Stomach (tissue), 9 donors: ENCODE results near the gene RPS6KC1. TPM values are rescaled to one million over a fixed set of nuclear protein-coding genes. Genes with fewer than 3 reads are reported as not detected.
"Not testable (repeated sequence)": the region's sequence is repeated elsewhere in the genome, so short reads cannot be mapped to it uniquely, and the experiment has no call there.

Experiments used
- DNase-seq, 2 donors: peaks; one replicate each; pipeline versions ENCODE4 v3.0.0 to v3.0.0-alpha.2; 2013 to 2019
- H3K27ac ChIP-seq, 5 donors: fragments of 200-600 bp in 4 of 5; sonication (generic) in 4 of 5; one replicate each; pipeline ENCODE4 v1.5.1; 2013 to 2019; ENCODE audit warnings: mild to moderate bottlenecking in 1 of 5, moderate library complexity in 1 of 5
- H3K27me3 ChIP-seq, 3 donors: fragments of 200-600 bp; sonication (generic); one replicate each; pipeline ENCODE4 v1.5.1; 2017 to 2019; ENCODE audit warnings: mixed run types in 1 of 3
- H3K36me3 ChIP-seq, 4 donors: fragments of 200-600 bp; sonication (generic); 1 replicate in 3 of 4; 2 replicates in 1 of 4; pipeline ENCODE4 v1.5.1; 2016 to 2019
- H3K4me1 ChIP-seq, 4 donors: fragments of 200-600 bp; sonication (generic); one replicate each; pipeline ENCODE4 v1.5.1; 2016 to 2019
- H3K4me3 ChIP-seq, 4 donors: fragments of 200-600 bp; sonication (generic) in 3 of 4; one replicate each; pipeline ENCODE4 v1.5.1; 2016 to 2019; ENCODE audit warnings: mild to moderate bottlenecking in 1 of 4
- H3K9me3 ChIP-seq, 4 donors: fragments of 200-600 bp; sonication (generic); one replicate each; pipeline ENCODE4 v1.5.1; 2016 to 2019
- CTCF ChIP-seq, 7 experiments: fragments of 450-650 bp in 4 of 7; fragments of 200-600 bp in 3 of 7; sonication (generic) in 3 of 7; IDR thresholded peaks; one replicate each; pipeline ENCODE4 v1.5.1; 2016 to 2019; ENCODE audit warnings: antibody characterized with exemption in 7 of 7, control low read depth in 2 of 7, mild to moderate bottlenecking in 1 of 7
- EP300 ChIP-seq: sonication (generic); formaldehyde crosslinking; IDR thresholded peaks from one replicate; pipeline ENCODE4 v1.6.1; 2017; ENCODE audit warnings: antibody characterized with exemption
- POLR2A ChIP-seq, 4 donors: fragments of 450-650 bp; IDR thresholded peaks; one replicate each; pipeline ENCODE4 v1.6.1; 2016; ENCODE audit warnings: antibody characterized with exemption in 4 of 4, control low read depth in 2 of 4, mild to moderate bottlenecking in 1 of 4, moderate library complexity in 1 of 4
- POLR2AphosphoS5 ChIP-seq, 3 donors: sonication (generic); formaldehyde crosslinking; IDR thresholded peaks; one replicate each; pipeline ENCODE4 v1.6.1; 2016; ENCODE audit warnings: antibody characterized with exemption in 3 of 3
- WGBS, 5 donors: extraction: QIAGEN DNeasy Blood & Tissue Kit in 3 of 5; methylation state at CpG; one replicate each; pipeline versions ENCODE4 v1.1.5 to v1.1.7; 2013 to 2018; 5-methylcytosine and 5-hydroxymethylcytosine counted together
- intact Hi-C: fragments of 100-400 bp; cut with DNase I; formaldehyde crosslinking; loops from one replicate; pipeline ENCODE4 v1.15.1; 2023; ENCODE audit warnings: low total_unique reads
- polyA plus RNA-seq, 3 donors: library from polyadenylated mRNA; stranded (reverse); fragments of 200-250 nt; gene quantifications; one replicate each; pipeline ENCODE4 v1.2.3, GENCODE V29; 2013
- total RNA-seq, 5 donors: library from RNA; depleted of rRNA; stranded (reverse); fragments of >200 nt; gene quantifications; one replicate each; pipeline versions ENCODE4 v1.1.0 to v1.2.3, GENCODE V29; 2014 to 2016
- donor health status: healthy with polysubstance abuse.
- donor health status: Bipolar disorder and iron deficiency.
- donor health status: healthy.

RPS6KC1 gene
- total and polyA plus RNA-seq, 8 donors: 3.8 to 137 (median 8.9) TPM

DNA sequence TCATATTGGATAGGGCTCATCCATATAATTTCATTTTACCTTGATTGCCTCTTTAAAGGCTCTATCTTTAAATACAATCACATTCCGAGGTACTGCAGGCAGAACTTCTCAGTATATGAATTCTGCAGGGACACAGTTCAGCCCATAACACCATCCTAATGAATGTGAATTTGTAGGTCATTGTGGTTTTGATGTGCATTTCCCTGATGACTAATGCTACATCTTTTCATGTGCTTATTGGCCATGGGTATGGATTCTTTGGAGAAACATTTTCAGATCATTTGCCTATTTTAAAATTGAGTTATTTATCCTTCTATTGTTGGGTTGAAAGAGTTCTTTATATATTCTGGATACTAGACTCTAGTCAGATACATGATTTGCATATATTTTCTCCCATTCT lies 9.6 kb upstream of the RPS6KC1 start:
- Histone ChIP-seq H3K4me1 (peaks cover 0 to 5% (median 0%) of the 10 kb centered on the region in 4 donors), H3K9me3 (no peaks in the 10 kb centered on the region), H3K27ac (no peak overlapping the region), H3K4me3 (no peak overlapping the region), H3K27me3 (peaks cover 0 to 34% (median 0%) of the 10 kb centered on the region in 3 donors), H3K36me3 (no peaks in the 10 kb centered on the region)
- no peak for TF ChIP-seq POLR2AphosphoS5 (IDR thresholded peaks at IDR 0.05)
- no peak for TF ChIP-seq EP300
- TF ChIP-seq POLR2A (IDR thresholded peaks at IDR 0.05): no peak
- TF ChIP-seq CTCF (IDR thresholded peaks at IDR 0.05): no peak
- no peak for DNase-seq
- intact Hi-C loops: no loop called here
- 69 to 88% (median 73%) methylated on average over 1 of the region's 1 CpG for WGBS, 5 donors

DNA sequence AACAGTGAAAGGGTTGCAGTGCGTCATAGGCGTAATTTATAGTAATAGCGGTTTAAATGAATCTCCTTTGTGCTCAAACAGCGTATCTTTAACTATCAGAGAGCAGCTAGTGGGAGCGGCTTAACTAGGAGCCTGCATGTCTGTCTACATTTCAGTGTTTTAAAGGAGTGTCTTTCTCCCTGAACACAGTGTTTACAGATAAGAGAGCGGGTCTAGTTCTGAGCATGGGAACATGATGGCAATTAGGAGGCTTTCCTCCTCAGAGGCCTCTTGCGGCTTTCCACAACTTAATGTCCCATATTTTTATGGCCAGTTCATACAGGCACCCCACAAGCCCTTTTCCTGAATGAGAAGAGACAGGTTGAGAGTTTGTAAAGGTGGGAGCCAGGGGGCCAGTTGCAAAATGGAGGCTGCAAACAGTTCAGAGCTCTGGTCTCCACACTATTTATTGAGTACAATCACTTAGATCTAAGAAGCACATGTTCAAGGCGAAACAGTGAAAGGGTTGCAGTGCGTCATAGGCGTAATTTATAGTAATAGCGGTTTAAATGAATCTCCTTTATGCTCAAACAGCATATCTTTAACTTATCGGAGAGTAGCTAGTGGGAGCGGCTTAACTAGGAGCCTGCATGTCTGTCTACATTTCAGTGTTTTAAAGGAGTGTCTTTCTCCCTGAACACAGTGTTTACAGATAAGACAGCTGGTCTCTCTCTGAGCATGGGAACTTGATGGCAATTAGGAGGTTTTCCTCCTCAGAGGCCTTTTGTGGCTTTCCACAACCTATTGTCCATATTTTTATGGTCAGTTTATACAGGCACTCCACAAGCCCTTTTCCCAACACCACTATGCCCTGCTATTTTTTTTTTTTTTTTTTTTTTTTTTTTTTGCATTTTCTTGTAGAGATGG lies 5.5 kb upstream of the RPS6KC1 start:
- H3K9me3 ChIP-seq, DNase-seq, H3K4me1 ChIP-seq, H3K4me3 ChIP-seq, intact Hi-C loops, H3K27ac ChIP-seq, H3K36me3 ChIP-seq: not testable (repeated sequence)
- WGBS, 5 donors: 46 to 57% (median 53%) methylated on average over 13 of the region's 13 CpGs
- H3K27me3 ChIP-seq: peaks cover 0 to 30% (median 0%) of the 10 kb centered on the region in 3 donors

DNA sequence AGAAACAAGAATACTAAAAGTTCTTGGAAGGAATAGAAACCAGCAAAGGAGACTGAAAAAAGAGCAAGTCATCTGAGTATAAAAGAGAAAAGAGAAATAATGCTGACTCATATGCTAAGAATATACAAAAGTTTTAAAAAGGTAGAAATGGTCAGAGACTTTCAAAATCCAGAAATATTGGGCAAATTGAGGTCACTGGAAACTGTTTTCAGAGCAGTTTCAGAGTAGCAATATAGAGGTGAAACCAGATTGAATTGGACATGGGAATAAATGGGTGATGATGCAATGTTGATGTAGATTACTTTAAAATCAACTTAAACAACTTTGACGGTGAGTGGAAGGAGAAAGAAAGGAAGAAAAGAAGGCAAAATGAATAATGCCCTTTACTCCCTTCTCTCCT lies 1.8 kb upstream of the RPS6KC1 start:
- DNase-seq: no peak
- TF ChIP-seq POLR2A (IDR thresholded peaks at IDR 0.05) (no peak), POLR2AphosphoS5 (IDR thresholded peaks at IDR 0.05) (no peak), CTCF (IDR thresholded peaks at IDR 0.05) (no peak), EP300 (no peak)
- Histone ChIP-seq H3K27ac (no peak overlapping the region), H3K27me3 (peaks cover 0 to 26% (median 0%) of the 10 kb centered on the region in 3 donors), H3K36me3 (no peaks in the 10 kb centered on the region), H3K9me3 (no peaks in the 10 kb centered on the region), H3K4me3 (no peak overlapping the region), H3K4me1 (peaks cover 11 to 33% (median 23%) of the 10 kb centered on the region in 4 donors)
- 50 to 86% (median 71%) methylated on average over 1 of the region's 1 CpG for WGBS, 5 donors
- intact Hi-C loops: no loop called here

DNA sequence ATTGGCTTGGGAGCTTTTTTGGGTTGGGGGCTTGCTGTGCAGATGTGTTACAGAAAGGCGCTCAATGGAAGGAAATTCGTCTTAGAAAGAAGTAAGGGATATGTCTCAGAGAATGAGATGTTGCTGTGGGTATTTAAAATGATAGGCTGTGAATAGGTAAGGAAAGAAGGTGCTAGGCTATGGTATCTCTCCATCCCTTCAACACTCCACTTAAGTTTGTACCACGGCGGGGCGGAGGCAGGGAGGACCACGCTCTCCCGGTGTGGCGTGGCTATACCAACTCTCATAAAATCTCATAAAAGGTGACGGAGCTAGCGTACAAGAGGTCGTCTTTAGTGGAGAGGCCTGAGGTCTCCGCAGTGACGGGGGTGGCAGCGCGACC lies 305 bp upstream of the RPS6KC1 start:
- intact Hi-C loops: no loop called here
- Histone ChIP-seq H3K36me3 (no peaks in the 10 kb centered on the region), H3K27me3 (peaks cover 0 to 16% (median 0%) of the 10 kb centered on the region in 3 donors), H3K27ac (peak overlapping the region; percentile 78 to 86 (median 84)), H3K9me3 (no peaks in the 10 kb centered on the region), H3K4me1 (peaks cover 11 to 33% (median 25%) of the 10 kb centered on the region in 4 donors), H3K4me3 (peak overlapping the region; percentile 87 to 95 (median 91))
- TF ChIP-seq EP300 (no peak), CTCF (IDR thresholded peaks at IDR 0.05) (no peak), POLR2A (IDR thresholded peaks at IDR 0.05) (no peak), POLR2AphosphoS5 (IDR thresholded peaks at IDR 0.05) (no peak)
- DNase-seq: no peak
- 15 to 25% (median 19%) methylated on average over 15 of the region's 15 CpGs for WGBS, 5 donors

DNA sequence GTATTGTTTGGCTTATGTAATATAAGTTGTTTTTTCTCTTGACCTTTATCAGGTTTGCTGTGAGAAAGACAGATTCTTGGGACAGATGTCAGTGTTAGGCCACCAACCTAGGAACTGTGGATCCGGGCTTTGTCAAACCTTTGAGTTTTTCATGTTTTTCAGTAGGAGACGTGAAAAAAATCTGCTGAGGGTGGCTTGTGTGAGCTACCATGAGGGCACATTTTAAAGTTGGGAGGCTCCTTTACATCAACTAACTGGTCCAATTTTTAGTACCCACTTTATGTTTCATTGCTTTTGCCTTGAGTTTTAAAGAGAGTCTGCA lies 801 bp downstream of the RPS6KC1 start:
- TF ChIP-seq POLR2A (IDR thresholded peaks at IDR 0.05) (no peak), CTCF (IDR thresholded peaks at IDR 0.05) (no peak), EP300 (no peak), POLR2AphosphoS5 (IDR thresholded peaks at IDR 0.05) (no peak)
- DNase-seq: no peak
- peak overlapping the region; percentile 87 to 95 (median 91) for H3K4me3 ChIP-seq
- H3K4me1 ChIP-seq: peaks cover 11 to 33% (median 24%) of the 10 kb centered on the region in 4 donors
- intact Hi-C loops: no loop called here
- H3K9me3 ChIP-seq: no peaks in the 10 kb centered on the region
- WGBS, 5 donors: 10 to 24% (median 16%) methylated on average over 2 of the region's 2 CpGs
- H3K36me3 ChIP-seq: no peaks in the 10 kb centered on the region
- peaks cover 0 to 12% (median 0%) of the 10 kb centered on the region in 3 donors for H3K27me3 ChIP-seq
- peak overlapping the region in 3 of 5 donors; percentile 83 to 85 (median 84) for H3K27ac ChIP-seq
